DOHH2 (cell line): ENCODE results near the gene GNB1L.

ENCODE experiments used
- EZH2phosphoT487 ChIP-seq: fragments of 200-600 bp; sonication (generic); IDR thresholded peaks from 2 replicates; pipeline ENCODE4 v1.6.1; 2017; ENCODE audit warnings: borderline replicate concordance, mild to moderate bottlenecking, antibody characterized with exemption, low read length, moderate library complexity, mixed read lengths
- TF ChIP-seq, protein P1 (sequence below): fragments of 200-600 bp; sonication (generic); IDR thresholded peaks from one replicate; pipeline ENCODE4 v1.5.1; 2014; ENCODE audit warnings: antibody characterized with exemption, mild to moderate bottlenecking, low read depth, low read length; ENCODE audit not compliant: poor library complexity, severe bottlenecking

- TF ChIP-seq, protein P1, sequence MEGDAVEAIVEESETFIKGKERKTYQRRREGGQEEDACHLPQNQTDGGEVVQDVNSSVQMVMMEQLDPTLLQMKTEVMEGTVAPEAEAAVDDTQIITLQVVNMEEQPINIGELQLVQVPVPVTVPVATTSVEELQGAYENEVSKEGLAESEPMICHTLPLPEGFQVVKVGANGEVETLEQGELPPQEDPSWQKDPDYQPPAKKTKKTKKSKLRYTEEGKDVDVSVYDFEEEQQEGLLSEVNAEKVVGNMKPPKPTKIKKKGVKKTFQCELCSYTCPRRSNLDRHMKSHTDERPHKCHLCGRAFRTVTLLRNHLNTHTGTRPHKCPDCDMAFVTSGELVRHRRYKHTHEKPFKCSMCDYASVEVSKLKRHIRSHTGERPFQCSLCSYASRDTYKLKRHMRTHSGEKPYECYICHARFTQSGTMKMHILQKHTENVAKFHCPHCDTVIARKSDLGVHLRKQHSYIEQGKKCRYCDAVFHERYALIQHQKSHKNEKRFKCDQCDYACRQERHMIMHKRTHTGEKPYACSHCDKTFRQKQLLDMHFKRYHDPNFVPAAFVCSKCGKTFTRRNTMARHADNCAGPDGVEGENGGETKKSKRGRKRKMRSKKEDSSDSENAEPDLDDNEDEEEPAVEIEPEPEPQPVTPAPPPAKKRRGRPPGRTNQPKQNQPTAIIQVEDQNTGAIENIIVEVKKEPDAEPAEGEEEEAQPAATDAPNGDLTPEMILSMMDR = no peak
- TF ChIP-seq EZH2phosphoT487 = no peak
These were observed 23.7 kb downstream of the GNB1L start for GRCh38 chr22:19831016-19831415.
